Testis (tissue), 3 donors: ENCODE results near the gene EGFR. TPM values are rescaled to one million over a fixed set of nuclear protein-coding genes. Genes with fewer than 3 reads are reported as not detected.
"Not testable (repeated sequence)": the region's sequence is repeated elsewhere in the genome, so short reads cannot be mapped to it uniquely, and the experiment has no call there.

Experiments
- DNase-seq: peaks from one replicate; pipeline ENCODE4 v3.0.0-alpha.2; 2019
- H3K27ac ChIP-seq, 2 donors: fragments of 200-600 bp; sonication (generic); one replicate each; pipeline ENCODE4 v1.5.1; 2019
- H3K27me3 ChIP-seq: fragments of 200-600 bp; sonication (generic); one replicate; pipeline ENCODE4 v1.5.1; 2019
- H3K36me3 ChIP-seq: fragments of 200-600 bp; sonication (generic); one replicate; pipeline ENCODE4 v1.5.1; 2017; ENCODE audit warnings: low read depth; ENCODE audit errors: missing control alignments
- H3K4me1 ChIP-seq: fragments of 200-600 bp; sonication (generic); one replicate; pipeline ENCODE4 v1.5.1; 2019
- H3K4me3 ChIP-seq, 2 donors: fragments of 200-600 bp; sonication (generic); one replicate each; pipeline ENCODE4 v1.5.1; 2017 to 2019
- H3K9me3 ChIP-seq: fragments of 200-600 bp; sonication (generic); one replicate; pipeline ENCODE4 v1.5.1; 2017
- CTCF ChIP-seq, 3 experiments: fragments of 450-650 bp in 2 of 3; fragments of 200-600 bp in 1 of 3; sonication (generic) in 1 of 3; IDR thresholded peaks; one replicate each; pipeline ENCODE4 v1.5.1; 2016 to 2019; ENCODE audit warnings: antibody characterized with exemption in 3 of 3, mild to moderate bottlenecking in 2 of 3, moderate library complexity in 1 of 3
- POLR2A ChIP-seq: fragments of 450-650 bp; IDR thresholded peaks from one replicate; pipeline ENCODE4 v1.6.1; 2017; ENCODE audit warnings: antibody characterized with exemption, mild to moderate bottlenecking, moderate library complexity
- WGBS, 2 donors: methylation state at CpG; one replicate each; pipeline ENCODE4 v1.1.5; 2018; 5-methylcytosine and 5-hydroxymethylcytosine counted together
- intact Hi-C: fragments of 100-400 bp; cut with DNase I; formaldehyde crosslinking; loops from one replicate; pipeline ENCODE4 v1.15.1; 2023; ENCODE audit warnings: low total_unique reads
- polyA plus RNA-seq: library from polyadenylated mRNA; stranded (reverse); fragments of 350-450 nt; fragmentation: Illumina TruSeq; extraction: RNeasy Lipid Tissue Mini Kit (QIAGEN cat#74804); gene quantifications from one replicate; pipeline ENCODE4 v1.2.3, GENCODE V29; 2014; ENCODE audit warnings: low read depth, low replicate concordance; ENCODE audit not compliant: insufficient read depth
- total RNA-seq, 2 donors: library from RNA; depleted of rRNA; stranded (reverse); fragments of >200 nt; gene quantifications; one replicate each; pipeline ENCODE4 v1.2.3, GENCODE V29; 2016

Gene EGFR
- total and polyA plus RNA-seq, 3 donors from 2014 or later, result 11.0 to 45.0 (median 18.2) TPM

- Histone ChIP-seq H3K4me1 (peaks cover 41% of the 10 kb centered on the region), H3K36me3 (no peaks in the 10 kb centered on the region), H3K27me3 (no peaks in the 10 kb centered on the region), H3K4me3 (no peak overlapping the region), H3K27ac (no peak overlapping the region), H3K9me3 (no peaks in the 10 kb centered on the region)
- 79 to 80% methylated on average over 10 of the region's 10 CpGs for WGBS, 2 donors
- intact Hi-C loops, result no loop called here
- no peak for DNase-seq
- TF ChIP-seq CTCF (IDR thresholded peaks at IDR 0.05), result no peak
- no peak for TF ChIP-seq POLR2A
These were observed 14.5 kb downstream of the EGFR start for GRCh38 chr7:55033236-55033846.

GRCh38 chr7:55034776-55035175 is 16.0 kb downstream of the EGFR start:
- DNase-seq, result no peak
- Histone ChIP-seq H3K36me3 (no peaks in the 10 kb centered on the region), H3K27me3 (no peaks in the 10 kb centered on the region), H3K27ac (no peak overlapping the region), H3K9me3 (no peaks in the 10 kb centered on the region), H3K4me3 (no peak overlapping the region), H3K4me1 (peaks cover 39% of the 10 kb centered on the region)
- TF ChIP-seq CTCF (IDR thresholded peaks at IDR 0.05) (no peak), POLR2A (no peak)
- intact Hi-C loops, result no loop called here
- WGBS, 2 donors, result 44 to 58% methylated on average over 2 of the region's 2 CpGs

- H3K36me3 ChIP-seq, H3K9me3 ChIP-seq, intact Hi-C loops, H3K4me3 ChIP-seq, H3K27me3 ChIP-seq, H3K27ac ChIP-seq, DNase-seq: not testable (repeated sequence)
- 87 to 90% methylated on average over 3 of the region's 3 CpGs for WGBS, 2 donors
- H3K4me1 ChIP-seq, result peaks cover 37% of the 10 kb centered on the region
These were observed 16.6 kb downstream of the EGFR start for GRCh38 chr7:55035410-55035809.

- intact Hi-C loops, result no loop called here
- WGBS, 2 donors, result 71 to 80% methylated on average over 13 of the region's 13 CpGs
- H3K4me1 ChIP-seq, result peaks cover 23% of the 10 kb centered on the region
- no peak for TF ChIP-seq POLR2A
- TF ChIP-seq CTCF (IDR thresholded peaks at IDR 0.05), result no peak
- H3K27ac ChIP-seq, result no peak overlapping the region
- no peak for DNase-seq
- no peaks in the 10 kb centered on the region for H3K27me3 ChIP-seq
- H3K9me3 ChIP-seq, result no peaks in the 10 kb centered on the region
- no peaks in the 10 kb centered on the region for H3K36me3 ChIP-seq
- no peak overlapping the region for H3K4me3 ChIP-seq
These were observed 18.3 kb downstream of the EGFR start for GRCh38 chr7:55036950-55037736.

GRCh38 chr7:55043691-55044370 is 25.0 kb downstream of the EGFR start:
- no peak overlapping the region for H3K4me3 ChIP-seq

More at GRCh38 chr7:55043691-55044370, 25.0 kb downstream of the EGFR start:
- TF ChIP-seq CTCF (IDR thresholded peaks at IDR 0.05), result no peak
- Histone ChIP-seq H3K4me1 (peaks cover 20% of the 10 kb centered on the region), H3K27ac (peak overlapping the region in 1 of 2 donors; percentile 60), H3K9me3 (no peaks in the 10 kb centered on the region), H3K27me3 (no peaks in the 10 kb centered on the region), H3K36me3 (no peaks in the 10 kb centered on the region)
- intact Hi-C loops, result no loop called here
- 86 to 90% methylated on average over 3 of the region's 3 CpGs for WGBS, 2 donors
- DNase-seq, result no peak
